Suppressor macrophage treated with lipopolysaccharide for 4 hours (primary cell): ENCODE data around the gene H2AZ2.
"Not testable (repeated sequence)": the region's sequence is repeated elsewhere in the genome, so short reads cannot be mapped to it uniquely, and the experiment has no call there.

Source experiments
- DNase-seq: peaks from one replicate; pipeline ENCODE4 v3.0.0-alpha.2; 2020

The H2AZ2 gene

GRCh38 chr7:44870336-44870735 lies 22.4 kb upstream of the H2AZ2 start:
- DNase-seq: not testable (repeated sequence)

- DNase-seq: peak; percentile 70
Measured at GRCh38 chr7:44867073-44867995, 19.4 kb upstream of the H2AZ2 start.

- DNase-seq: not testable (repeated sequence)
Measured at GRCh38 chr7:44861949-44862348, 14.1 kb upstream of the H2AZ2 start.

GRCh38 chr7:44858161-44858560 lies 10.3 kb upstream of the H2AZ2 start:
- no peak for DNase-seq

DNA sequence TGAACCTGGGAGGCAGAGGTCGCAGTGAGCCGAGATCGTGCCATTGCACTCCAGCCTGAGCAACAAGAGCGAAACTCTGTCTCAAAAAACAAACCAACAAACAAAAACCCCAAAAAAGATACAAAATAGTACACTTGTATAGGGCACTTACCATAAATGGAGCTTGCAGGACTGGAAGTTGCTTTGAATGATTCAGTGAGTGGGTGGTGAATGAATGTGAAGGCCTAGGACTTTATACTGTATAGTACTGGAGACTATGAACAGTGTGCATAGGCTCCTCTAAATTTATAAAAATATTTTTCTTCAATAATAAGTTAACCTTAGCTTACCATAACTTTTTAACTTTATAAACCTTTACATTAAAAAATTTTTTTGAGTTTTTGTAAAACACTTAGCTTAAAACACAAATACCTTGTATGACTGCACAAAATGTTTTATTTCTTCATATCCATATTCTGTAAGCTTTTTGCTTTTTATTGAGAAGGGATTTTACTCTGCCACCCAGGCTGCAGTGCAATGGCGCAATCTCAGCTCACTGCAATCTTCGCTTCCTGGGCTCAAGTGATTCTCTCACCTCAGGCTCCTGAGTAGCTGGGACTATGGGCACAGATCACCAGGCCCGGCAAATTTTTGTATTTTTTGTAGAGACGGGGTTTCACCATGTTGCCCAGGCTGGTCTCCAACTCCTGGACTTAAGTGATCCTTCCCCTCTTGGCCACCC lies 6.9 kb upstream of the H2AZ2 start:
- DNase-seq: peak; percentile 41

DNA sequence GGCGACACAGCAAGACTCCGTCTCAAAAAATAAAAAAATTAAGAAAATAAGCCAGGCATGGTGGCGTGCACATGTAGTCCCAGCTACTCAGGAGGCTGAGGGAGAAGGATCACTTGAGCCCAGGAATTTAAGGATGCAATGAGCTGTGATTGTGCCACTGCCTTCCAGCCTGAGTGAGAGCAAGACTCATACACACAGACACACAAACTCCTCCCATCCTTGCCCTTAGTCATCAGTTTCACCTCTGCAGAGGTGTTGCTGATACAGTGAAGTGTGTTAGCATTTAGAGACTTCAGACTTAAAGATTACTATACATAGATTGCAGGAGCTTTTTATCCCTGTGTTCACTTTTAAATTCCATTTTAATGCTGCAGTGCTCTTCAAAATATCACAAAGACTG lies 5.5 kb upstream of the H2AZ2 start:
- no peak for DNase-seq

- peak; percentile 19 for DNase-seq
Measured at GRCh38 chr7:44852590-44852989, 4.7 kb upstream of the H2AZ2 start.

- DNase-seq: no peak
Measured at GRCh38 chr7:44849885-44850544, 2.1 kb upstream of the H2AZ2 start.

DNA sequence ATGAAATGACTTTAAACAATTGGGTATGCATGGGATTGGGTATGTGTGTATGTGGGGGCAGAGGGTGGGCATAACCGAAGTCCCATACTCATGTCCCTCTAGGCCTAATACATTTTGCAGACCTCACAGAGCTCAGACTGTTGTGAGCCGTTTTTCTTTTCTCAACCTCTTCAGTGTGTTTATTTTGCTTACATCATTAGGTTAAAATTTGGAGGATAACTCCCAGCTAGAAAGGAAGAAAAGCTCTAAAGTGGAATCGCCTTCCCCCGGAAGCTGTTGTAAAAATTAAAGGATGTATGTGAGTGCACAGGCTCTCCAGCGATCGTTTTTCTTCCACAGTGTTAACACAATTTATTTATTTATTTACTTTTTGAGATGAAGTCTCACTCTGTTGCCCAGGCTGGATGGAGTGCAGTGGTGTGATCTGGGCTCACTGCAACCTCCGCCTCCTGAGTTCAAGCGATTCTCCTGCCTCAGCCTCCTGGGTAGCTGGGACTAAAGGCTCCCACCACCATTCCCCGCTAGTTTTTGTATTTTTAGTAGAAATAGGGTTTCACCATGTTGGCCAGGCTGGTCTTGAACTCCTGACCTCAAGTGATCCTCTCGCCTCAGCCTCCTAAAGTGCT lies 1.5 kb upstream of the H2AZ2 start:
- no peak for DNase-seq

DNA sequence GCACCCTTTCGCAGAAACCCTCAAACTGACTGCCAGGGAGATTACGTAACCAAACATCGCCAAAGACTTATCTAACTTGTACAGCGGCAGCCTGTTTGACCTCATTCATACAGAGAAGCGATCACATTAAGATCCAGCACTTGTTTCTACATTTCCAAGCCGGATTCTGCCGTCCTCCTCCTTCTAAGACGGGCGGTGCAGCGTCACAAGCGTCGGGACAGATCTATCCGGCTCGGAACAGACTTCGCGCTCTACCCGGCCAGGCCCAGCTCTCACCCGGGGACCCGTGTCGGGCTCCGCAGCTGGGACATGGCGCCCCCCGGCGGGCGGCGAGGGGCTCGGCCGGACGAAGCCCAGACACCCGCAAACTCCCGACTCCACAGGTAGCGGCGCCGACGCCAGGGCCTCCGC lies 373 bp downstream of the H2AZ2 start:
- peak; percentile 91 for DNase-seq

GRCh38 chr7:44846816-44847508 lies 925 bp downstream of the H2AZ2 start:
- no peak for DNase-seq

DNA sequence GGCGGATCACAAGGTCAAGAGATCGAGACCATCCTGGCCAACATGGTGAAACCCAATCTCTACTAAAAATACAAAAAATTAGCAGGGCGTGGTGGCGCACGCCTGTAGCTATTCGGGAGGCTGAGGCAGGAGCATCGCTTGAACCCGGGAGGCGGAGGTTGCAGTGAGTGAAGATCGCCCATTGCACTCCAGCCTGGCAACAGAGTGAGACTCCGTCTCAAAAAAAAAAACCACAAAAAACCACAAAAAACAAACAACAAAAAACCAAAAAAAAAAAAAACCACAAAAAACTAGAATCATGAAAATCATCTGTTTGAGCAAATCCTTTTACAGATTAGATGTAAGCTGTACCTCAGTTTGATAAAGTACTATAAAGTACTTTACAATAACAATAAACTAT lies 1.5 kb downstream of the H2AZ2 start:
- DNase-seq: not testable (repeated sequence)

- peak; percentile 81 for DNase-seq
Measured at GRCh38 chr7:44845451-44845850, 2.4 kb downstream of the H2AZ2 start.

GRCh38 chr7:44843440-44843839 lies 4.4 kb downstream of the H2AZ2 start:
- DNase-seq: not testable (repeated sequence)

- DNase-seq: not testable (repeated sequence)
Measured at GRCh38 chr7:44842675-44843074, 5.2 kb downstream of the H2AZ2 start.

DNA sequence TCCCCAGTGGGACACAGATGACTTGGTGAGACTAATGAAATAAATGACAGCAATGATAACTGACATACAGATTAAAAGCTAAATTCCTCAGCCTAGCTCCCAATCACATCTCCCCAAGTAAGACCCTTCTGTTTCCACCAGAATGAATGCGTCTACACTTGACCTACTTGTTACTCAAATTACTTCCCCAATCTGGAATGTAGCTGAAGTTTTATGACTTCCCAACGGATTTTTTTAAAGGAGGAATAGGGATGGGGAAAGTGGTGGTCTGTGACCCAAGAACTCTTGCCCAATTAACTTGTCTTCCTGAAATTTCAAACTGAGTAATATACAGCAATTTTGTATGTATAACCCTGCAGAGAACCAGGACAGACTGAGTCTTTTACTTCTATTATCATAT lies 9.1 kb downstream of the H2AZ2 start:
- no peak for DNase-seq

DNA sequence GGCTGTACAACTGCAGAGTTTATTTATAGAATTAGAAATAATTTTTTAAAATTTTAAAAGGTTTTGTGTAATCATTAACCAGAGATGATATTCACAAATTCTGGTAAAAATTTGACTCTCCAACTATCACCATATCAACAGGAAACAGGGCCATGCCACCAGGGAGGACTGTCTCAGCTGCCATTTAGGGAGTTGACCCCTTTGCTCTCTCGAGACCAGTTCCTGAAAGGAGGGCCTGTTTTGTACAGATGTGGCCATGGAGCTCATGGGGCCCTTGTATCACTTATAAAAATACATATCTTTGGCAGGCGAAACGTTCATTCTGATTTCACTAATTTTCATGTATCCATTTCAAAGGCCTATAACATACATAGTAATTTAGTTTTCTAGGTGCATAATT lies 20.3 kb downstream of the H2AZ2 start:
- DNase-seq: no peak

DNA sequence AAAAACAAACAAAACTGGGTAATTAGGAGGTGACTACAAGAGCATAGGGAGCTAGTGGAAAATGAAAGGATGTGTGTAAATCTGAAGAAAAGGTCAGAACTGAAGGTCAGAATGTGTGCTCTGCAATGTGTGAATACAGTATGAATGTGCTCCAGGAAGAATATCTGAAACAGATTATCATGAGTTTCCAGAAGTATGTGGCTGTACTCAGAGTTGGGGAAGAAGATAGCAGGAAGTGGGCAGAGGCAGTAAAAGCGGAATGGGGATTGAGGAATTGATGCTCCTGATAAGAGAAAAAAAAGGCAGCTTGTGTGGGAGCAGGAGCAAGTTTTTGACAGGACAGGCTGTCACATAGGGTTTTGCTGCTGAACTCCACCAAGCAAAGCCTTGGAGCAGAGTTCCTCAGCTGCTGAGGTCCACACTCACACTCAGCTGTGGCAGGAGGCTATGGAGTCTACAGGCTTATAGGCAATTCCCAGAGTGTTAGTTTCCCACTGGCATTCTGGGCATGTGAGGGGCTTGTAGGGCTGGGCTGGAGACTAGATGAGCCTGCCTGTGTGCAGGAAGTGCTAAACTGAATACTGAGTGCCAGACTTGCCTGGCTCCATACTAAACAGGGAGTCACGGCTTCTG lies 22.9 kb downstream of the H2AZ2 start:
- DNase-seq: peak; percentile 67

- DNase-seq: no peak
Measured at GRCh38 chr7:44823255-44823781, 24.6 kb downstream of the H2AZ2 start.

GRCh38 chr7:44819292-44819691 lies 28.6 kb downstream of the H2AZ2 start:
- DNase-seq: no peak

DNA sequence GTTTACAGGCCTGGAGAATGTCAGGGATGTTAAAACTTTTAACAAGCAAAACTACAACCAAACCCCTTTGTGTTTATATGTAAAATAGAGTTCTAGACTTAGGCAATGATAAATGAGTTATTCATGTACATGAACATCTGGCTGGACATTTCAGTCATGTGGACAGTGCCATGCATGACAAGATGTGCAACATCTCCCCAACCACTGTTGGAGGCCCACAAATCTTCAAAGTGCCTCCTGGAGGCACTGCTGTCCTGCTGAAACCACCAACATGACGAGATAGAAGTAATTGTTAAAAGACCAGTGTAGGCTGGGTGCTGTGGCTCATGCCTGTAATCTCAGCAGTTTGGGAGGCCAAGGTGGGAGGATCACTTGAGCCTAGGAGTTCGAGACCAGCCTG lies 33.0 kb downstream of the H2AZ2 start:
- DNase-seq: peak; percentile 23

DNA sequence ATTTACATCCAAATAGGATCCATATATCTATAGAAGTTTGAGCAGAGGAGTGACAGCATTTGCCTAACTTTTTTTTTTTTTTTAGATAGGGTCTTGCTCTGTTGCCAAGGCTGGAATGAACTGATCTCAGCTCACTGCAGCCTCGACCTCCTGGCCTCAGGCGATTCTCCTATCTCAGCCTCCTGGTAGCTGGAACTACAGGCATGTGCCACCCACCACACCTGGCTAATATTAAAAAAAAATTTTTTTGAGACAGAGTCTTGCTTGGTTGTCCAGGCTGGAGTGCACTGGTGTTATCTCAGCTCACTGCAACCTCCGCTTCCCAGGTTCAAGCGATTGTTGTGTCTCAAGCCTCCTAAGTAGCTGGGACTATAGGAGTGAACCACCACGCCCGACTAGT lies 36.3 kb downstream of the H2AZ2 start:
- no peak for DNase-seq
